Endodermal cell (in vitro differentiated cells): ENCODE measurements around the gene SDK1. TPM values are rescaled to one million over a fixed set of nuclear protein-coding genes. Genes with fewer than 3 reads are reported as not detected.

Experiments
- DNase-seq: peaks from one replicate; pipeline ENCODE4 v3.0.0-alpha.2; 2017
- H3K27ac ChIP-seq: 2 replicates; pipeline ENCODE4 v1.5.1; 2013; ENCODE audit warnings: mild to moderate bottlenecking, low read depth, low read length, moderate library complexity
- H3K27me3 ChIP-seq: 2 replicates; pipeline ENCODE4 v1.6.1; 2013; ENCODE audit warnings: mild to moderate bottlenecking, low read length, moderate library complexity; ENCODE audit not compliant: insufficient read depth, control insufficient read depth, poor library complexity, severe bottlenecking
- H3K36me3 ChIP-seq: 2 replicates; pipeline ENCODE4 v1.7.0; 2013; ENCODE audit warnings: mild to moderate bottlenecking, low read length, moderate library complexity; ENCODE audit not compliant: control insufficient read depth, insufficient read depth
- H3K4me1 ChIP-seq: one replicate; pipeline ENCODE4 v1.7.0; 2013; ENCODE audit warnings: low read length; ENCODE audit not compliant: control insufficient read depth, insufficient read depth
- H3K4me3 ChIP-seq: 2 replicates; pipeline ENCODE4 v1.5.1; 2013; ENCODE audit warnings: mild to moderate bottlenecking, low read length, moderate library complexity
- H3K9ac ChIP-seq: 2 replicates; pipeline ENCODE4 v1.6.1; 2013; ENCODE audit warnings: mild to moderate bottlenecking, low read length, moderate library complexity; ENCODE audit not compliant: poor library complexity, severe bottlenecking; ENCODE audit errors: extremely low read depth
- H3K9me3 ChIP-seq: 2 replicates; pipeline ENCODE4 v1.6.1; 2013; ENCODE audit warnings: mild to moderate bottlenecking, low read length, moderate library complexity; ENCODE audit not compliant: control insufficient read depth
- H3K27ac Mint-ChIP-seq: 2 replicates; pipeline ENCODE4 v1.8.0; 2020; ENCODE audit warnings: mixed read lengths
- H3K27me3 Mint-ChIP-seq: 2 replicates; pipeline ENCODE4 v1.8.0; 2021; ENCODE audit warnings: mild to moderate bottlenecking, mixed read lengths; ENCODE audit not compliant: insufficient read depth
- H3K36me3 Mint-ChIP-seq: 2 replicates; pipeline ENCODE4 v1.8.0; 2020; ENCODE audit warnings: low read depth, mixed read lengths
- H3K4me1 Mint-ChIP-seq: 2 replicates; pipeline ENCODE4 v1.8.0; 2020; ENCODE audit warnings: mixed read lengths
- H3K4me3 Mint-ChIP-seq: 2 replicates; pipeline ENCODE4 v1.8.0; 2020; ENCODE audit warnings: mild to moderate bottlenecking, moderate library complexity, mixed read lengths
- H3K9me3 Mint-ChIP-seq: 2 replicates; pipeline ENCODE4 v1.8.0; 2020; ENCODE audit warnings: mild to moderate bottlenecking, mixed read lengths
- WGBS, 2 experiments: methylation state at CpG; one replicate each; pipeline versions ENCODE4 v1.1.5 to v1.1.7; 2013; ENCODE audit warnings: missing lambda C conversion rate in 2 of 2, mixed read lengths in 1 of 2; ENCODE audit not compliant: insufficient coverage in 1 of 2, insufficient read length in 1 of 2; 5-methylcytosine and 5-hydroxymethylcytosine counted together
- total RNA-seq, 2 donors: library from RNA; stranded (reverse); fragmentation: NEBNext Ultra II Directional in 1 of 2; extraction: Animal tissue kit (Norgen Biotek cat#: 25700) in 1 of 2; gene quantifications; 2 replicates in 1 of 2; 3 replicates in 1 of 2; pipeline ENCODE4 v1.2.1, GENCODE V29; 2021
- TF ChIP-seq, protein P1 (sequence below): fragments of 200-600 bp; sonication (generic); conservative IDR thresholded peaks from 2 replicates; pipeline ENCODE4 v1.5.0; 2021; ENCODE audit warnings: antibody characterized with exemption, mild to moderate bottlenecking

The SDK1 gene
- total RNA-seq, 2 donors from 2014 or later, result 22.7 to 23.1 TPM

DNA sequence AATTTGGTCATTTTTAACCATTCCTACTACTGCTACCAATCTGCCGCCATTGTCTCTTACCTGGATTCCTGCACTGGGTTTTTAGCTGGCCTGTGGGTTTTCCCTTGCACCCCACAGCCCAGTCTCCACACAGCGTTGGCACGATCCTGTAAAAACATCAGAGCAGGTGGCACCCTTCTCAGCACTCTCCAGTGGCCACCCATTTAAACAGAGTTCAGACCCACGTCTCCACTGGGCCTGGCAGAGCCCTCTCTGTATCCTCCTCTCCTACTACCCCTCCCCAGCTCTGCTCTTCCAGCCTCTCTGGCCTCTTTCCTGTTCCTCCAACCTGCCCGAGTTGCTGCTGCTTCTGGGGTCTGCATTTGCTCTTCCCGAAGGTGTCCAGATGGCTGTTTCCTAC lies 259.4 kb downstream of the SDK1 start:
- H3K36me3 ChIP-seq, result no peaks in the 10 kb centered on the region
- peaks cover under 1% of the 10 kb centered on the region for H3K36me3 Mint-ChIP-seq
- 89 to 93% methylated on average over 4 to 6 of the region's 6 CpGs for WGBS, 2 experiments
- H3K4me1 Mint-ChIP-seq, result peaks cover 1% of the 10 kb centered on the region
- no peaks in the 10 kb centered on the region for H3K27me3 ChIP-seq
- no peaks in the 10 kb centered on the region for H3K4me1 ChIP-seq
- H3K4me3 ChIP-seq, result no peak overlapping the region
- DNase-seq, result no peak
- peaks cover 6% of the 10 kb centered on the region for H3K9me3 Mint-ChIP-seq
- H3K27ac Mint-ChIP-seq, result no peak overlapping the region
- no peak overlapping the region for H3K4me3 Mint-ChIP-seq
- peaks cover 3% of the 10 kb centered on the region for H3K9me3 ChIP-seq
- H3K27ac ChIP-seq, result no peak overlapping the region
- peaks cover 13% of the 10 kb centered on the region for H3K27me3 Mint-ChIP-seq
- TF ChIP-seq, protein P1, sequence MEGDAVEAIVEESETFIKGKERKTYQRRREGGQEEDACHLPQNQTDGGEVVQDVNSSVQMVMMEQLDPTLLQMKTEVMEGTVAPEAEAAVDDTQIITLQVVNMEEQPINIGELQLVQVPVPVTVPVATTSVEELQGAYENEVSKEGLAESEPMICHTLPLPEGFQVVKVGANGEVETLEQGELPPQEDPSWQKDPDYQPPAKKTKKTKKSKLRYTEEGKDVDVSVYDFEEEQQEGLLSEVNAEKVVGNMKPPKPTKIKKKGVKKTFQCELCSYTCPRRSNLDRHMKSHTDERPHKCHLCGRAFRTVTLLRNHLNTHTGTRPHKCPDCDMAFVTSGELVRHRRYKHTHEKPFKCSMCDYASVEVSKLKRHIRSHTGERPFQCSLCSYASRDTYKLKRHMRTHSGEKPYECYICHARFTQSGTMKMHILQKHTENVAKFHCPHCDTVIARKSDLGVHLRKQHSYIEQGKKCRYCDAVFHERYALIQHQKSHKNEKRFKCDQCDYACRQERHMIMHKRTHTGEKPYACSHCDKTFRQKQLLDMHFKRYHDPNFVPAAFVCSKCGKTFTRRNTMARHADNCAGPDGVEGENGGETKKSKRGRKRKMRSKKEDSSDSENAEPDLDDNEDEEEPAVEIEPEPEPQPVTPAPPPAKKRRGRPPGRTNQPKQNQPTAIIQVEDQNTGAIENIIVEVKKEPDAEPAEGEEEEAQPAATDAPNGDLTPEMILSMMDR, result no peak
- no peak overlapping the region for H3K9ac ChIP-seq

DNA sequence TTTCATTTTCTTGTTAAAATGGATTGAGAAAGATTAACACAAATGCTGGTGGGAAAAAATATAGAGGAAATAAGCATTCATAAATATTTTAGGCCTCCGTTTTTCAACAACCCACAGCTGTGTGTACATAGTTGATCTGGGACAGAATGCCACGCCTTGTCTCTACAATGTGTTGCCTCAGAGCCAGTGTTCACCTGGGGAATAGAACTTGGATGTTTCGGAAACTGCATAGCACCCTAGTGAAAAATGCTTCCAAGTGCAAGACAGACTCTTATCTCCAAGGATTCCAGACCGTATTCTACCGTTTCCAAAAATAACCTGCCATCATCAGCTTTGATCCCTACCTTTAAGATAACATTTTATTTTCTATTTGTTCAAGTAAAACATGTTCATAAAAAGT lies 260.9 kb downstream of the SDK1 start:
- H3K4me1 Mint-ChIP-seq, result peaks cover 7% of the 10 kb centered on the region
- H3K27ac ChIP-seq, result no peak overlapping the region
- H3K9me3 Mint-ChIP-seq, result peaks cover 1% of the 10 kb centered on the region

DNA sequence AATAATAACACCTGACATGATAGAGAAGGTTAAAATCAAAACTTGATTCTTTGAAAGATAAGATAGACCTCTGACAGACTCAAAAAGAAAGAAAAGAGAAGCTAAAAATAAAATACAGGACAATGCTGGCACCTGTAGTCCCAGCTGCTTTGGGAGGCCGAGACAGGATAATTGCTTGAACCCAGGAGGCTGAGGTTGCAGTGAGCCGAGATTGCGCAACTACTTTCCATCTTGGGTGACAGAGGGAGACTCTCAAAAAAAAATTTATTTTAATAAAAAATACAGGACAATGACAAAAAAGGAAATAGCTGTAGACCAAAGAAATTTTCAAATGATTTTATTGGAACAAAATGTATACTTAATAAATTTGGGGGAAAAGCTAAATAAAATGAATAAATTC lies 263.2 kb downstream of the SDK1 start:
- Histone ChIP-seq H3K4me3 (no peak overlapping the region), H3K27ac (no peak overlapping the region), H3K4me1 (no peaks in the 10 kb centered on the region), H3K36me3 (no peaks in the 10 kb centered on the region), H3K27me3 (no peaks in the 10 kb centered on the region), H3K9ac (no peak overlapping the region), H3K9me3 (no peaks in the 10 kb centered on the region)
- Mint-ChIP-seq H3K27ac (no peak overlapping the region), H3K4me3 (no peak overlapping the region), H3K36me3 (no peaks in the 10 kb centered on the region), H3K4me1 (peaks cover 14% of the 10 kb centered on the region), H3K27me3 (peaks cover 24% of the 10 kb centered on the region), H3K9me3 (no peaks in the 10 kb centered on the region)
- WGBS, 2 experiments, result 98% methylated on average over 3 of the region's 3 CpGs; no CpG with 5 or more reads in 1 of the 2 experiments
- DNase-seq, result no peak
- TF ChIP-seq, protein P1, result no peak

More for the DNA sequence above, 260.9 kb downstream of the SDK1 start:
- WGBS, 2 experiments, result 95% methylated on average over 5 of the region's 5 CpGs
- no peaks in the 10 kb centered on the region for H3K27me3 ChIP-seq
- H3K36me3 ChIP-seq, result no peaks in the 10 kb centered on the region
- no peak for DNase-seq
- H3K9ac ChIP-seq, result no peak overlapping the region
- TF ChIP-seq, protein P1, result no peak
- H3K9me3 ChIP-seq, result no peaks in the 10 kb centered on the region
- H3K4me3 ChIP-seq, result no peak overlapping the region
- no peaks in the 10 kb centered on the region for H3K4me1 ChIP-seq
- H3K36me3 Mint-ChIP-seq, result no peaks in the 10 kb centered on the region
- peaks cover 14% of the 10 kb centered on the region for H3K27me3 Mint-ChIP-seq
- no peak overlapping the region for H3K27ac Mint-ChIP-seq
- no peak overlapping the region for H3K4me3 Mint-ChIP-seq
